NCI-H748 (cell line): ENCODE measurements around the gene LRRTM3.

Source experiments
- DNase-seq: peaks from one replicate; lab custom pipeline; 2025; ENCODE audit not compliant: unreplicated experiment; lab: John Stamatoyannopoulos, UW

Gene LRRTM3

DNA sequence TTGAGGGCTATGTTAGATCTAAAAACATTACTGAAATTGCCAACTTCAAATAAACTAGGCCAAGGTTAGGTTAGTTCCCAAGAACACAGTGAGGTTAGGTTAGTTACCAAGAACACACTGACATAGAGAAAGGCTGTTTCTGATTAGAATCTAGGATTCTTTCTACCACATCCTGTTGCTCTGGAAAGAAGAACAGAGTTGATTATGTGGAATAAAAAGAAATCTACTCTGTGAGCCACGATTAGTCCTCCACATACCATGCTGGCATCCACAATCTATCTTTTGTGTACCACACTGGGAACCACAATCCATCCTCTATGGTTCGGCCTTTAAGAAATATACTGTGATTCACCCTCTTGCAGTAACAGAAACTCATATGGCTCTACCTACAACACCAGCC lies 91.4 kb downstream of the LRRTM3 start:
- DNase-seq, result no peak

DNA sequence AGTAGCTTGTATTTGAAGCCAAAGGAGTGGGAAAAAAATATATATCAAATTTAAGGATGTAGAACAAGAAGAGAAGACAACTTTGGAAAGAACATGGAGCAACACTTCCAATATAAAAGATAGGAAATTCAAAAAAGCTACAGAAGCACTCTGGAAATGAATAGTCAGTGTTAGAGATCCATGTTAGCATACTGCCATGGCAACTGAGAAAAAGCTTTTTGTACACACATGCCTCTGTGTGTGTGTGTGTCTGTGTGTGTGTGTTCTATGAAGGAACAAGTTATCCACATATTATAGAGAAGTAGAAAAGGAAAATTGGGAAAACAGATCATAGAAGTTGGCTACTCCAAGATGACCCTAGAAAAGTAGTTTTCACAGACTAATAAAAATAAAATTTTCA lies 96.3 kb downstream of the LRRTM3 start:
- no peak for DNase-seq

DNA sequence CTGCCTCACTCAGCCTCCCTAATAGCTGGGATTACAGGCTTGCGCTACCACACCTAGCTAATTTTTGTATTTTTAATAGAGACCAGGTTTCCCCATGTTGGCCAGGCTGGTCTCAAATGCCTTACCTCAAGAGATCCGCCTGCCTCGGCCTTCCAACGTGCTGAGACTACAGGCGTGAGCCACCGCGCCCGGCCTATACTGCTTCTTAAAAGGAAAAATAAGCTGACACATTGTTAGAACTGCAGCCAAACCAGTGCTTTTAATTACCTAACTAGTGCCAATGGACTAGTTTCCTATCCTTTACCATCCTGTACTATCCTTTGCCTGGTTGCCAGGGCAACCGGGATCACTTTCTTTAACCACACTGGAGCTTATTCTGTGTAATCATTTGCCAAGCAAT lies 108.0 kb downstream of the LRRTM3 start:
- DNase-seq, result peak; percentile 21

DNA sequence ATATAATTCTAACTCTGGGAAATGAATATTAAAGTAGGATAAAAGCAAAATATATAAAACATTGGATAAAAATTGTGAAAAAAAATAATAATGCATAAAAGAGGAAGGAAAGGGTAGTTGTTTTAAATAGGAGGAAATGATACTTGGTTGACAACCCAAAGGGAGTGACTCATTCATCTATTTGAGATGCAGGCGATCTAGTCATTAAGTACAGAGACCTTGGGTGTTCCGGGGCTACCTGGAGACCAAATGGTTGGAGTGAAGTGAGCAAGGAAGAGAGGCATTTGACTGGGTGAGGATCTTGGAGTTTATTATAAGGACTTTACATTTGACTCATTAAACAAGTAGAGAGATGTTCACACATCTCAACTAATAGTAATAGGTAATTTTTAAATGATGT lies 111.0 kb downstream of the LRRTM3 start:
- no peak for DNase-seq

DNA sequence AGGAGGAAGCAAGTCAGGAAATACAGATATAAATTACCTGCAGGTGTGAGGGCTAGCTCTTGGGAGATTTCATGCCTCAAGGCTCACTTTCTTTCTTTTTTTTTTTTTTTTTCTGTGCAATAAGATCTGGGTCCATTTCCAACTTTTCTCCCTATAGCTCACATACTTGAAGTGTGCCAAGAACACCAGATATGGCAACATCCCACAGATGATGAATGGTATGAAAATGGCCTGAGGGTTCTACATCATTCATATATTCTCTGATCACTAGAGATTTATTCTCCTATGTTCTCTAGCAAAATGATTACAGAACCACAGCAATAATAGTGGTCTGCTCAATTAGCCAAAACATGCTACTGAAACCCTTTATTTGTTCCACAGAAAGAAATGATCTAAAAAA lies 117.2 kb downstream of the LRRTM3 start:
- DNase-seq, result no peak

DNA sequence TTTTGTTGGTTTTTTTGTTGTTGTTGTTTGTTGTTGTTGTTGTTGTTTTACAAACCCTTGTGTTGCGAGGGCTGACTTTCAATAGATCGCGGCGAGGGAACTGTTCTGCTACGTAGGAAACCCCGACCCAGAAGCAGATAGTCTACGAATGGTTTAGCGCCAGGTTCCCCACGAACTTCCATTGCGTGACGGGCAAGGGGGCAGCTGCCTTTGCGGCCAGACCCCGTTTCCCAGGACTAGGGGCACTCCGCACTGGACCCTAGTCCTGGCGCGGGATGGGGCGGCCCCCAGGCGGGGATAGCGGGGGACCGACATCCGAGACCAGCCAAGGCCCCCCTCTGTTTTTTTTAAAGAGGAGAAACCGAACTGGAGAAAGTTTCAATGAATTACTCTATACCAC lies 119.6 kb downstream of the LRRTM3 start:
- no peak for DNase-seq

DNA sequence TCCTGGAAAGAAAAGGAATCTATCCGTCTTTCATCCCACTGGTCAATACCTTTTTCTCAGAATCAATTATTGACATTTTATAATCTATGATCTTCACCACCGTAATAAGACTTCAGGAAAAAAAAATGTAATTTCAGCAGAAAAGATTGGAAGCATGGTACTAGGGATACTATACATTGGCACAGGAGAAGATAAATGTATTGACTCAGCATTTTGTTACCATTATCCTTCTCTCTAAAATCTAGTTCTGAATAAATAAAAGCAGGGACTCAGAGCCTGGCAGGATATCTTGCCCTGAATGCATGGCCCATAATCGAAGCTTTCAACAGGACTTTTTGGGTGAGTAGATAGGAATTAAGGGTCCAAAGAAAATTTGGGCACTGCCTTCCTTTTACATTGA lies 120.7 kb downstream of the LRRTM3 start:
- DNase-seq, result no peak

DNA sequence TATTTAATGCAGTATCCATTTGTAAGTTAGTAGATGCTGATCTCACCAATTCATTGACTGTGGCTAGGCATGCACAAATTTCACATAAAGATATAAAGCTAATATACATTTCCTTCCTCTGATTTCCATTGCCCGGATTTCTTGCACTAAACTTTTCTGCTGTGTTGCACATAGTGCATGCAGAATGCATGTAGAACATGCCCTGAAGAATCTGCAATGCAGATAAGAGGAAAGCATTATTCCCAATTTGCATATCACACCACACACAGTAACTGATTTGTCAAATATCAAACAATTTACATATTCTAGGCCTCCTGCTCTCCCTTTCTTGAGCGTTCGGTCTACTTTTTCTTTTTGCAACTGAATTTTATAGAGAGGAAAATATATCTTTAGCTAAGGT lies 124.2 kb downstream of the LRRTM3 start:
- no peak for DNase-seq

DNA sequence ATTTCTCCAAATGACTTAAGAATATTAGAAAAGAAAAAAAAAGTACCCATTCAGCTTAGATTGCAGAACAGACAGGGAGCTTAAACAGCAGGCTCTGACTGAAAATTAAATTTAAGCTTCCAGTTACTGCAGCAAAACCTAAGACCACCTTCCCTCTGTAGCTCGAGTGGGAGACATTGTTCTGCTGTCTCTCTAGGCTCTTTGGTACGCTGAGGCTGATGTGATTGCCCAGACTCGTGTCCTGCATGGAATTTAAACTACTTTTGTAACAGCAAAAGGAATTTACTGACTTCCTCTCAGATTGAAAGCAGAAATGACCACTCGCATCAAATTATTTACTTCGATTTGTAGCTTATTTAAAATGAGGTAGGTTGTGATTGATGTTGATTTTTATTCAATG lies 124.6 kb downstream of the LRRTM3 start:
- no peak for DNase-seq

DNA sequence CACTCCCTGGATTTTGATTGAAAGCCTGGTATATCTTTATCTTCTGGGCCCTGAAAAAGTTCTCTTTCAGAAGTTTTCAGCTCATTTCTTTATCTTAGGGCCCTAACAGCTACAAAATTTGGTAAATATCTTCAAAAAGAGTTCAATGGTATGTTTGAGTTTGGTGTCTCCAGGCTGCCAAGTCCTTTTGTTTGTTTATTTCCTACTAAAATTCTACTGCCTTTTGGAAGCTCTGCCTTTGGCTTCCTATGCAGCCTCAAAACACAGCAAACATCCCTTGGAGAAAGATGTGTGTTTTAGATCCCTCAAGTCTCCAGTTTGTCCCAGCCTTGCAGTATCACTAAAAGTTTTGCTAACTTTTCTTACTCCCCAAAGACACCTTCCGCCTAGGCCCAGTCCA lies 146.8 kb downstream of the LRRTM3 start:
- no peak for DNase-seq

DNA sequence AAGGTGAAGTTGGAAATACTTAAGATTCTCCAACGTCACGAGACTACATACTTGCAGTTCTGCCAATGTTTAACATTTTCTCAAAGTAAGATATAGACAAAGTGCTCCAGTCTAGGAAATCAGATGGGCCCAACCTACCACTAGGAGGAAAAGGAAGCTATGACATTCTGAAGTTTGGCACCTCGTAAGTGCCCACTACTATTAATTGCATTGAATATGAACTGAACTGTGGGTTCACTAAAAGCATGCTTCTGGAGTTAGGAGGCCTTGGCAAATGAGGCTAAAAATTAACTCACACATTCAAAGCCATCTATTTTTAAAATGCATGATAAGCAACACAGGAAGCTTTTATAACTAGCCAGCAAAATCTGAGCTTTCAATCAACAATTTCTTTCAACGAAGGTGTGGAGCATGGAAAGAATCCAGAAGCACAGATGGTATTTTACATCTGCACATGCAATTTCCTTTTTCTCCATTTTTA lies 149.7 kb downstream of the LRRTM3 start:
- DNase-seq, result no peak

DNA sequence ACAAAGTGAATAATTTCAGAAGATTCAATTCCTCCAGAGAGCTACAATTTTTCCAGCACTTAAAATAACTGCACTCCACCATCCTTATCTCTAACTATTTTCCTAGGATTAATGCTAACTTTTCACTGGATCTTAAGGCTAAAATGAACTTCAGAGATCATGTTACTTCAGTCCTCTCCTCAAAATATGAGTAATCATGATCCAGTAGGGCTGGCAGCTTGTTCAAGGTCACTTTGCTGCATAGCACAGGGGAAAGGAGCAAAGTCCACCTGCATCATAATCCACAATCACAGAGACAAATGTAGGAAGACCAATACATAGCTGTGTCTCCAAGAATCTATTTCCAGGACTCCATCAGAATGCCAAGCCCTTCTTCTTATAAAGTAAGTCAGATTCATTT lies 150.3 kb downstream of the LRRTM3 start:
- no peak for DNase-seq

DNA sequence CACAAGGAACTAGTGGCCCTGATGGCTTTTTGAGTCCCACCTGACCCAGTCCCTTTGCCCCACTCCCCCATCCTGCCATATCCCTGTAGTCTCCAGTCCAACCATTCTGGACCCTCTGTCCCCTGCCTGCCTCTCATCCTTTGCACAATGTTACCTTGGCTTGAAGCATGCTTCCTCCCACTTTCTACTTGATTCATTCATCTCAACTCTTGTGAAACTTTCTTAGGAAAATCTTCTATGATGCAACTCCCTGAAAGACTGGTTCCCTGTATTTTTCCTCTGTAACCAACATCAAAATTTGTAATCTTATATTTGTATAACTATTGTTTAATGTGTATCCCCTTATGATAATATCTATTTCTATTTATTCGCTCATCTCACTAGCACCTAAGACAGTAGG lies 151.5 kb downstream of the LRRTM3 start:
- no peak for DNase-seq

DNA sequence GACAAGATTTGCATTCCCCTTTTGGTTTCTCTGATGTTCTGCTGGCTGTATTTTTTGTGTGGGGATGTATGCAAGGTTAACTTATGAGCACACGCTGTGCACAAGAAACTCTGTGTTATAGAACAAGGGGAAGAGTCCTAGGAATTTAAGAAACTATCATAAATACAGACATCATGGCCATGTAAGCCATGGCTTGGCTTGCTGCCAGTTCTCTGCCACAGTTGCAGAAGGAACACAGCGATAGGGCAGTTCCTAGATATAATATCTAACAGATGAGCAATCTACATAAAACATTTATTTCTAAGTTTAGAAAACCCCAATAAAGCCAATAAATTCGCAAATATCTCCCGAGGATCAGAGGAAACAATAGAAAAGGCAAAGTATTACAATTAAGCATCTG lies 153.3 kb downstream of the LRRTM3 start:
- no peak for DNase-seq

DNA sequence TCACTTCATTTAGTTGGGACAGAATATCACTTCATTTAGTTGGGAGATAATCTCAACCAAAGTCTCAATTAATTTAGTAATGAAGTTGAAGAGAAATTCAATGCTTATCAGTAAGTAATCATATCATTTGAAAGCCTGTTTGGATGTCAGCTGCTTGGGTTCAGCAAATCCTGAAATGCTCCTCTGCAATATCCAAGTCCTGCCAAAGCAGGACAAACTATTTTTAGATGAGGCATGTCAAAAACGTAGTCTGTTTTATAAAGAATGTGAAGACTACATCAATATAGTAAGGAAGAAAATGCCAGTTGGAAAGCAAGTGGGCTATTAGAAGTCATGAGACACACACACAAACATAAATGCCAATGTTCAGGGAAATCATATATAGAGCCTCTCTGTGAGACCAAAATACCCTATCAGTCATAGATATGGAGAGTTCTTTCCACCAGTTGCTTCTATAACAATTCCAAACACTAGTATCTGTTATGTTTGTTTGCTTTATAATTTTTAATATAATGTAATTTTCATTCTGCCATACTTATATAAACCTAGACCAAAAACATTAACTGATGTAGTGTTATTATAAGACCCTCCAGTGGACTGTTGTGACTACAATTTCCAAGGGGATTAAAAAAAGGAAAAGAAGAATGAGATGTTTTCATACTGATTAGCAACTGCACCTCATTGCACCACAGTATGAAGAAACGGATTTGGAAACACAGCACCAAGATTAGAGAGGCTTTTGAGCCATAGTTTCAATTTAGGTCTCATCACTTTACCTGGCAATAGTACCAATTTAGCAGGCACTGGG lies 160.7 kb downstream of the LRRTM3 start:
- DNase-seq, result no peak

DNA sequence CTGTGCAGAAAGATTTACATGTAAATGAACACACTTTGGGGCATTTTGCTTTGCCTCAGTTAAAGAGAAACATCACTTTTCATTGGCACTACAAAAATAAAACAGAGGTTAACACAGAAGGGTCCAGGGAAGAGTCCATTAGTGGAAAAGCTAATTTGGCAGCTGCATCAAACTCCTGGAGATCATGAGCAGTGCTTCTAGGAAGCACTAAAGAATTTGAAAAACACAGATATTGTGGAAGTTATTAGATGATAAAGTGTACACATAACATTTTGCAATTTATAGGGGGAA lies 161.2 kb downstream of the LRRTM3 start:
- DNase-seq, result no peak

DNA sequence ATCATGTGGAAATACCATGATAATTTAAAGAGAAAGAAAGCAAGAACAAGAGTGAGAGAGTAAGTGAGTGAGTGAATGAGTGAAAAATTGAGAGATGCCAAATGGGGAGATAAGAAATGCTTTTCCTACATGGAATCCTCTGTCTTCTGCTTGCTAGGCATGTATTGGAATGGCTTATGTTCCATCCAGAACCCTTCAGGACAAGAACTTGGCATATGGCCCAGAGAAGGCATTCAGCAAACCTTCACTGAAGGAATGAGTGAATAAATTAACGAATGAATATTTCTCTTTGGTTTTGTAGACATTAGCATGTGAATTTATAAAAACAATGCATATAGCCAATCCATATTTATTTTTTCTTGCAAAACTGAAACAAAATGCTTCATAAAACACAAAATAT lies 162.2 kb downstream of the LRRTM3 start:
- no peak for DNase-seq

DNA sequence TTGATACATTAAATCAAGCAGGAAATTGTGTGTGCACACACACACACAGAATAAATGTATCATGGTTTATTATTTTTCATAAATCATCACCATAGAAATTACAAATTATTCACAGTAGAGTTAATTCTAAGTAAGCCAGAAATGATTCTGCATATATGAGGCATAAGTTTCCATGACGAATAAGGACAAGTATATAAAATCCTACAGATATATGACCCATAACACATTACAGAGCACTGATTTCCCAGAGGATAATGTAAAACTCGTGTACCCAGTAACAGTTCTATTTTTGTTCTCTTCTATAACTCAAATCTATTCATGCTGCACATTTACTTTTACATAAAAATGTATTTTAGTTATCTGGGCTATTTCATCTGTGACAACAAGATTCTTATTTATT lies 169.7 kb downstream of the LRRTM3 start:
- DNase-seq, result no peak

DNA sequence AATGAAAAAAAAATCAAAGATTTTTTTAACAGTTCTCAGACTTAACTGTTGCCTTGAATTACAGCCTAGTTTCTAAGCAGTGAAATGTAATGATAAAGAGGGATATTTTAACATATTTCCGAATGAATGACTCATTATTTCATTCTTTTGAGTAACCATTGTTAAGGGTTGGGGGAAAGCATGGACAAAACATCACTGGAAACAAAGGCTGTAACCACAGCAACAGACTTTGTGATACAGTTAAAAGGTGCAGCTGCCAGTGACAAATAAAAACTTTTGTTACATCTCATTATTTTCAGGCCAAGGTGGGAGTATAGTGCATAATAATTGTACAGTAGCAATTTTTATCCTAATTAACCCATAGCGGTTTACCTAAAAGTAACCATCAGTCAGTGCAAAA lies 172.6 kb downstream of the LRRTM3 start:
- DNase-seq, result peak; percentile 81

DNA sequence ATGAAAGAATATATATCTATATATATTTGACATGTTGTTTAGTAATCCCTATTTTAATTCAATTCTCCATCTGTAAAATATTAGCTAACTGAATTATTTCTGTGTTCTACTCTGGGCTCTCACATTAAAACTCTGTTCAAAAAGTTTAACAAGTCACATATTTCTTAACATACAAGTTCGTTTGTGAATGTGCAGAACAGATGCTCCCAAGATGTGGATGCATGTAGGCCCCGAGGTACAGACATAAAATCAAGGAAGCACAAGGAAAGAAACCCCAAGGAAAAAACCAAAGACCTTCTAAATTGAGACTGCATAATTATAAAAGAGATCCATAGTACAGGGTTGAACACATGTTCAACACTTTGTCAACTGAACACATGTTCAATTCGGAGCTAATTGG lies 175.1 kb downstream of the LRRTM3 start:
- no peak for DNase-seq

DNA sequence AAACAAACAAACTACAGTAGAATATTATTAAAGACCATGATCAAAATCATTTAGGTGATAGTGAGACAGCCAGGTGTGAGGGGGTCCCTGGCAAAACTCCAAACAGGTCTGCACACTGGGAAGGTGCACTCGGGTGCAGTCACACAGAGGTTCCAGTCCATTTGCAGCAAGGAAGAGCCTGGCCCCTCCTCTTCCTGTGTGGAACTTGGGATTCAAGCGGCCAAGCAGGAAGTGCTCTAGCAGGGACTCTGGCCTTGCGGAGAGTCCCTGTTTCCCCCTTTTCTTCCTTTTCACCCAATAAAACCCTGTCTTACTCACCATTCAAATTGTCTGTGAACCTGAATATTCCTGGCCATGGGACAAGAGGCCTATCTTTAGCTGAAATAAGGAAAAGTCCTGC lies 181.8 kb downstream of the LRRTM3 start:
- peak; percentile 15 for DNase-seq

DNA sequence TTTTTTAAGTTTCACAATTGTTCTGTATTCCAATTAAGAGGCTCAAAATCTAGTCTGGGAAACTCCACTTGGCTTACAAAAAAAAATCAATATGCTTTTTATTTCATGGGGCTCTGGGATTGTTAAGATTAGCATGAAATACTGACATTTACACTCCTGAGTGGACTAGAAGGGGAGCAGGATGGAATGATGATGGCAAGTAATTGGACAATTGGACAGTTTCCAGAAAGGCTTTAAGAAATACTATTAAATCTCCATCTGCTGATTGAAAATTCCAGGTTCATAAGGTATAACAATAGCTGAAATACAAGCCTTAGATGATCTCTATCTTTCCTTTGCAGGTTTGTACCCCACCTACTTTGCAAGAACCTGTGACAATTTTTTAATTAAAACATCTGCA lies 184.4 kb downstream of the LRRTM3 start:
- peak; percentile 83 for DNase-seq

DNA sequence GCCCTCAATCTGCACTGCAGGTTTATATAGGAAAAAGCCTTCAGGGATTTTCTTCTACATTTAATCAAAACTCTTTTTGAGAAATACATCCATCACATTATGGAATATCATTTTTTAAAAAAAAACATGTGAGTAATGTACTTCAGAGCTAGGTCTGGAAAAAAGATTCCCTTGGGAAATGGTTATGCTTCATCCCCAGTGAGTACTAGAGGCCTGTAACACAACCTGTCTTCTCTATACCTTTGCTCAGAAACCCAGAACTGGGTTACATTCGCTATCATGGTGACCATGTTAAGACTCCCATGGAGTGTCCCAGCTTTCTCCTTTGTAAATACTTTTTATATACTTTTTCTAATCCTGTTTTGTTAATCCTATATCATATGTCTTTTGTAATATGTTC lies 186.9 kb downstream of the LRRTM3 start:
- no peak for DNase-seq
